Fibroblast of lung (primary cell): ENCODE results near the gene HABP4.

ENCODE experiments used
- CTCF ChIP-seq, 2 donors: IDR thresholded peaks in 1 of 2; conservative IDR thresholded peaks in 1 of 2; 1 replicate in 1 of 2; 2 replicates in 1 of 2; pipeline ENCODE4 v1.5.1; 2011 to 2012; ENCODE audit warnings: low read length in 2 of 2, control low read depth in 1 of 2, inconsistent platforms in 1 of 2, low read depth in 1 of 2, mild to moderate bottlenecking in 1 of 2
- EZH2 ChIP-seq: IDR thresholded peaks from 2 replicates; pipeline ENCODE4 v1.5.1; 2012; ENCODE audit warnings: low read length, control low read depth, mild to moderate bottlenecking; ENCODE audit errors: missing control alignments

- TF ChIP-seq CTCF (conservative IDR thresholded peaks at IDR 0.05 in 1 of 2, IDR thresholded peaks at IDR 0.05 in 1 of 2; ENCODE audit: low read depth in 1 of 2, low read length in 2 of 2) (no peak), EZH2 (no peak)
These were observed 73.4 kb downstream of the HABP4 start for GRCh38 chr9:96523374-96523773.
